ENCODE data around the gene ETV3L.
"Not testable (repeated sequence)": the region's sequence is repeated elsewhere in the genome, so short reads cannot be mapped to it uniquely, and the experiment has no call there.

ETV3L gene

GRCh38 chr1:157087030-157087429 lies 12.6 kb downstream of the ETV3L start:
- no peak for FAIRE-seq
- no peak for TF ChIP-seq POLR2A (IDR thresholded peaks at IDR 0.05; ENCODE audit: low read depth, low read length)
- TF ChIP-seq POLR2AphosphoS5 (IDR thresholded peaks at IDR 0.05; ENCODE audit: low read depth, low read length): no peak
- TF ChIP-seq TAF1 (IDR thresholded peaks at IDR 0.05; ENCODE audit: borderline replicate concordance, low read depth, low read length): no peak

GRCh38 chr1:157086299-157086698 lies 13.3 kb downstream of the ETV3L start:
- FAIRE-seq (no peak), DNase-seq (ENCODE audit: insufficient read length) (no peak)
- TF ChIP-seq TAF1 (IDR thresholded peaks at IDR 0.05; ENCODE audit: borderline replicate concordance, low read depth, low read length): no peak
- no peak for TF ChIP-seq POLR2A (IDR thresholded peaks at IDR 0.05; ENCODE audit: low read depth, low read length)
- TF ChIP-seq POLR2AphosphoS5 (IDR thresholded peaks at IDR 0.05; ENCODE audit: low read depth, low read length): no peak

More at GRCh38 chr1:157087030-157087429, 12.6 kb downstream of the ETV3L start:
- DNase-seq (ENCODE audit: insufficient read length): no peak

GRCh38 chr1:157085421-157085820 lies 14.2 kb downstream of the ETV3L start:
- TF ChIP-seq POLR2AphosphoS5 (IDR thresholded peaks at IDR 0.05; ENCODE audit: low read depth, low read length) (no peak), TAF1 (IDR thresholded peaks at IDR 0.05; ENCODE audit: borderline replicate concordance, low read depth, low read length) (no peak), POLR2A (IDR thresholded peaks at IDR 0.05; ENCODE audit: low read depth, low read length) (no peak)
- FAIRE-seq: no peak
- no peak for DNase-seq (ENCODE audit: insufficient read length)

GRCh38 chr1:157084720-157085119 lies 14.9 kb downstream of the ETV3L start:
- DNase-seq (ENCODE audit: insufficient read length) (no peak), FAIRE-seq (no peak)
- no peak for TF ChIP-seq POLR2AphosphoS5 (IDR thresholded peaks at IDR 0.05; ENCODE audit: low read depth, low read length)
- no peak for TF ChIP-seq TAF1 (IDR thresholded peaks at IDR 0.05; ENCODE audit: borderline replicate concordance, low read depth, low read length)

- DNase-seq (ENCODE audit: insufficient read length) (no peak), FAIRE-seq (no peak)
- TF ChIP-seq POLR2A (IDR thresholded peaks at IDR 0.05; ENCODE audit: low read depth, low read length) (no peak), POLR2AphosphoS5 (IDR thresholded peaks at IDR 0.05; ENCODE audit: low read depth, low read length) (no peak), TAF1 (IDR thresholded peaks at IDR 0.05; ENCODE audit: borderline replicate concordance, low read depth, low read length) (no peak)
Measured at GRCh38 chr1:157081707-157082106, 17.9 kb downstream of the ETV3L start.

- DNase-seq (ENCODE audit: insufficient read length) (no peak), FAIRE-seq (no peak)
- TF ChIP-seq POLR2A (IDR thresholded peaks at IDR 0.05; ENCODE audit: low read depth, low read length): no peak
- no peak for TF ChIP-seq POLR2AphosphoS5 (IDR thresholded peaks at IDR 0.05; ENCODE audit: low read depth, low read length)
Measured at GRCh38 chr1:157080714-157081113, 18.9 kb downstream of the ETV3L start.

- no peak for FAIRE-seq
- DNase-seq (ENCODE audit: insufficient read length): no peak
- TF ChIP-seq POLR2AphosphoS5 (IDR thresholded peaks at IDR 0.05; ENCODE audit: low read depth, low read length) (no peak), TAF1 (IDR thresholded peaks at IDR 0.05; ENCODE audit: borderline replicate concordance, low read depth, low read length) (no peak), POLR2A (IDR thresholded peaks at IDR 0.05; ENCODE audit: low read depth, low read length) (no peak)
Measured at GRCh38 chr1:157077394-157077793, 22.2 kb downstream of the ETV3L start.

GRCh38 chr1:157073944-157074685 lies 25.5 kb downstream of the ETV3L start:
- TF ChIP-seq TAF1 (IDR thresholded peaks at IDR 0.05; ENCODE audit: borderline replicate concordance, low read depth, low read length): no peak
- no peak for TF ChIP-seq POLR2A (IDR thresholded peaks at IDR 0.05; ENCODE audit: low read depth, low read length)
- no peak for TF ChIP-seq POLR2AphosphoS5 (IDR thresholded peaks at IDR 0.05; ENCODE audit: low read depth, low read length)
- no peak for FAIRE-seq
- DNase-seq (ENCODE audit: insufficient read length): no peak

- no peak for DNase-seq (ENCODE audit: insufficient read length)
- no peak for FAIRE-seq
- TF ChIP-seq POLR2AphosphoS5 (IDR thresholded peaks at IDR 0.05; ENCODE audit: low read depth, low read length): no peak
- no peak for TF ChIP-seq POLR2A (IDR thresholded peaks at IDR 0.05; ENCODE audit: low read depth, low read length)
- TF ChIP-seq TAF1 (IDR thresholded peaks at IDR 0.05; ENCODE audit: borderline replicate concordance, low read depth, low read length): no peak
Measured at GRCh38 chr1:157069601-157070000, 30.0 kb downstream of the ETV3L start.

GRCh38 chr1:157059241-157059640 lies 40.4 kb downstream of the ETV3L start:
- DNase-seq (ENCODE audit: insufficient read length); FAIRE-seq: not testable (repeated sequence)

GRCh38 chr1:157056269-157056668 lies 43.3 kb downstream of the ETV3L start:
- no peak for FAIRE-seq
- no peak for TF ChIP-seq POLR2A (IDR thresholded peaks at IDR 0.05; ENCODE audit: low read depth, low read length)
- TF ChIP-seq POLR2AphosphoS5 (IDR thresholded peaks at IDR 0.05; ENCODE audit: low read depth, low read length): no peak

GRCh38 chr1:157055729-157056128 lies 43.9 kb downstream of the ETV3L start:
- peak; percentile 64 for FAIRE-seq
- DNase-seq (ENCODE audit: insufficient read length): not testable (repeated sequence)

More at GRCh38 chr1:157056269-157056668, 43.3 kb downstream of the ETV3L start:
- DNase-seq (ENCODE audit: insufficient read length): no peak

GRCh38 chr1:157050836-157051235 lies 48.8 kb downstream of the ETV3L start:
- FAIRE-seq (no peak), DNase-seq (ENCODE audit: insufficient read length) (no peak)
- TF ChIP-seq POLR2AphosphoS5 (IDR thresholded peaks at IDR 0.05; ENCODE audit: low read depth, low read length) (no peak), POLR2A (IDR thresholded peaks at IDR 0.05; ENCODE audit: low read depth, low read length) (no peak), TAF1 (IDR thresholded peaks at IDR 0.05; ENCODE audit: borderline replicate concordance, low read depth, low read length) (no peak)
